ENCODE results near the gene INTS15.

- TF ChIP-seq CTCF (IDR thresholded peaks at IDR 0.05) = no peak
- no peak for TF ChIP-seq MAX (IDR thresholded peaks at IDR 0.05; ENCODE audit: low read depth)
- TF ChIP-seq TAF1 (IDR thresholded peaks at IDR 0.05; ENCODE audit: borderline replicate concordance, low read depth, low read length) = no peak
- no peak for TF ChIP-seq RFX5 (IDR thresholded peaks at IDR 0.05; ENCODE audit: low read length)
- no peak for TF ChIP-seq RCOR1 (IDR thresholded peaks at IDR 0.05; ENCODE audit: low read length)
- TF ChIP-seq EZH2phosphoT487 (IDR thresholded peaks at IDR 0.05; ENCODE audit: borderline replicate concordance, low read depth) = no peak
These were observed 60.3 kb downstream of the INTS15 start for GRCh38 chr7:6650086-6650485.
